Measurements from ENCODE around the gene ARPC1B.

- TF ChIP-seq CTCF (conservative IDR thresholded peaks at IDR 0.05; ENCODE audit: low read depth, low read length) (no peak), EZH2 (IDR thresholded peaks at IDR 0.05; ENCODE audit: low read length, unreplicated experiment) (no peak)
These were observed 22.9 kb downstream of the ARPC1B start for GRCh38 chr7:99397297-99397983.
